Airway epithelial cell (primary cell): ENCODE data around the gene MOG. TPM values are rescaled to one million over a fixed set of nuclear protein-coding genes. Genes with fewer than 3 reads are reported as not detected.

Experiments
- total RNA-seq: library from RNA; depleted of rRNA; stranded (reverse); fragments of >200 nt; gene quantifications from 2 replicates; pipeline ENCODE4 v1.2.3, GENCODE V29; 2015

Gene MOG
- not detected in 2 replicates for total RNA-seq

GRCh38 chr6:29656798-29657197 is at the start of gene MOG:
TSS of gene MOG (plus strand) at chr6:29657092. CDS start at chr6:29657210, 118 bp downstream.

GRCh38 chr6:29632789-29633533 is 23.9 kb upstream of the MOG start, which contains the start of gene GABBR1:
TSS of gene GABBR1 (minus strand) at chr6:29633183. CDS start at chr6:29632385, 798 bp downstream.

GRCh38 chr6:29680904-29681303 is 24.0 kb downstream of the MOG start, which contains the start of gene ZFP57:
TSS of gene ZFP57 (minus strand) at chr6:29681152. CDS start at chr6:29677003, 4,149 bp downstream.

Other genes with a start within 250 kb of the MOG start
- gene OR12D1, start 242.2 kb upstream of the MOG start, total RNA-seq: not detected in 2 replicates
- not detected in 2 replicates for gene OR10C1, start 217.8 kb upstream of the MOG start, total RNA-seq
- gene OR11A1, start 200.0 kb upstream of the MOG start, total RNA-seq: not detected in 2 replicates
- gene OR2H1, start 199.9 kb upstream of the MOG start, total RNA-seq: not detected in 2 replicates
- not detected in 2 replicates for gene MAS1L, start 169.1 kb upstream of the MOG start, total RNA-seq
- gene UBD, start 97.4 kb upstream of the MOG start, total RNA-seq: not detected in 2 replicates
- gene OR2H2, start 72.0 kb upstream of the MOG start, total RNA-seq: not detected in 2 replicates
- gene GABBR1, start 23.9 kb upstream of the MOG start, total RNA-seq: 4.4 and 4.8 TPM in 2 replicates
- 0.42 and 1.3 TPM in 2 replicates for gene ZFP57, start 24.1 kb downstream of the MOG start, total RNA-seq
- 1.3 and 1.8 TPM in 2 replicates for gene HLA-F, start 66.3 kb downstream of the MOG start, total RNA-seq
- gene HLA-G, start 170.7 kb downstream of the MOG start, total RNA-seq: 5.9 and 9.1 TPM in 2 replicates